Lower lobe of right lung (tissue), 2 donors: ENCODE data around the gene SUPT5H. TPM values are rescaled to one million over a fixed set of nuclear protein-coding genes. Genes with fewer than 3 reads are reported as not detected.

Experiments
- ATAC-seq, 2 donors: fragments of 200-7000 bp; cut with Tn5 transposase; one replicate each; pipeline ENCODE4 v1.9.1; 2020 to 2022; ENCODE audit warnings: mild to moderate bottlenecking in 2 of 2, moderate library complexity in 2 of 2
- DNase-seq: peaks from one replicate; pipeline ENCODE4 v3.0.0-alpha.2; 2020
- H3K27ac ChIP-seq: fragments of 200-600 bp; one replicate; pipeline ENCODE4 v1.8.0; 2022
- H3K27me3 ChIP-seq: fragments of 200-600 bp; one replicate; pipeline ENCODE4 v1.8.0; 2022; ENCODE audit warnings: low read depth
- H3K36me3 ChIP-seq: fragments of 200-600 bp; one replicate; pipeline ENCODE4 v1.8.0; 2022; ENCODE audit warnings: mild to moderate bottlenecking
- H3K4me1 ChIP-seq: fragments of 200-600 bp; one replicate; pipeline ENCODE4 v1.8.0; 2022
- H3K4me3 ChIP-seq: fragments of 200-600 bp; one replicate; pipeline ENCODE4 v1.8.0; 2022; ENCODE audit warnings: mild to moderate bottlenecking
- H3K9me3 ChIP-seq: fragments of 200-600 bp; one replicate; pipeline ENCODE4 v1.8.0; 2022
- intact Hi-C: fragments of 100-400 bp; cut with DNase I; formaldehyde crosslinking; loops from one replicate; pipeline ENCODE4 v1.11.0; 2022
- total RNA-seq: library from RNA; stranded (reverse); fragmentation: NEBNext Ultra II Directional; extraction: Animal tissue kit (Norgen Biotek cat#: 25700); gene quantifications from one replicate; pipeline ENCODE4 v1.2.1, GENCODE V29; 2021
- TF ChIP-seq, protein P1 (sequence below): fragments of 200-600 bp; IDR thresholded peaks from one replicate; pipeline ENCODE4 v1.8.0; 2022; ENCODE audit warnings: antibody characterized with exemption, mild to moderate bottlenecking
- donor health status: DM: no; HTN: yes; CAD: no; lungs with severe emphysema.

The SUPT5H gene
- total RNA-seq, 1 donor from 2014 or later = 108 TPM

DNA sequence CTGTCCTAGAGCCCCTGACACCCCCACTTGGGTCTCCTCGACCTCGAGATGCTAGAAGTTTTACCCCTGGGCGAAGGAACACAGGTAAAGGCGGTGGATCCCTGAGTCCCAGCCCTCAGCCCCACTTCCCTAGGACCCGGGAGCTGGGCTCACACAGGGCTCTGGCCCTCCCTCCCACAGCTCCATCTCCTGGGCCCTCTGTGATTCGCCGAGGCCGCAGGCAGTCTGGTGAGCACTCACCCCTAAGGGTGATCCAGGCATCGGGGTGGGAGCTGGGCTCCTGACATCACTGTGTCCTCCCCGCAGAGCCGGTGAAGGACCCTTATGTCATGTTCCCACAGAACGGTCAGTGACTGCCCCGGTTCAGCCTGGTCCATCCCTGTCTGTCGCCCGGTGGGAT, 24.6 kb upstream of the SUPT5H start:
- DNase-seq = no peak
- H3K27me3 ChIP-seq = no peaks in the 10 kb centered on the region
- TF ChIP-seq, protein P1, sequence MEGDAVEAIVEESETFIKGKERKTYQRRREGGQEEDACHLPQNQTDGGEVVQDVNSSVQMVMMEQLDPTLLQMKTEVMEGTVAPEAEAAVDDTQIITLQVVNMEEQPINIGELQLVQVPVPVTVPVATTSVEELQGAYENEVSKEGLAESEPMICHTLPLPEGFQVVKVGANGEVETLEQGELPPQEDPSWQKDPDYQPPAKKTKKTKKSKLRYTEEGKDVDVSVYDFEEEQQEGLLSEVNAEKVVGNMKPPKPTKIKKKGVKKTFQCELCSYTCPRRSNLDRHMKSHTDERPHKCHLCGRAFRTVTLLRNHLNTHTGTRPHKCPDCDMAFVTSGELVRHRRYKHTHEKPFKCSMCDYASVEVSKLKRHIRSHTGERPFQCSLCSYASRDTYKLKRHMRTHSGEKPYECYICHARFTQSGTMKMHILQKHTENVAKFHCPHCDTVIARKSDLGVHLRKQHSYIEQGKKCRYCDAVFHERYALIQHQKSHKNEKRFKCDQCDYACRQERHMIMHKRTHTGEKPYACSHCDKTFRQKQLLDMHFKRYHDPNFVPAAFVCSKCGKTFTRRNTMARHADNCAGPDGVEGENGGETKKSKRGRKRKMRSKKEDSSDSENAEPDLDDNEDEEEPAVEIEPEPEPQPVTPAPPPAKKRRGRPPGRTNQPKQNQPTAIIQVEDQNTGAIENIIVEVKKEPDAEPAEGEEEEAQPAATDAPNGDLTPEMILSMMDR = no peak
- no peak for ATAC-seq
- H3K36me3 ChIP-seq = peaks cover 59% of the 10 kb centered on the region
- H3K9me3 ChIP-seq = no peaks in the 10 kb centered on the region
- H3K27ac ChIP-seq = no peak overlapping the region
- intact Hi-C loops = no loop called here
- H3K4me3 ChIP-seq = no peak overlapping the region
- no peaks in the 10 kb centered on the region for H3K4me1 ChIP-seq

DNA sequence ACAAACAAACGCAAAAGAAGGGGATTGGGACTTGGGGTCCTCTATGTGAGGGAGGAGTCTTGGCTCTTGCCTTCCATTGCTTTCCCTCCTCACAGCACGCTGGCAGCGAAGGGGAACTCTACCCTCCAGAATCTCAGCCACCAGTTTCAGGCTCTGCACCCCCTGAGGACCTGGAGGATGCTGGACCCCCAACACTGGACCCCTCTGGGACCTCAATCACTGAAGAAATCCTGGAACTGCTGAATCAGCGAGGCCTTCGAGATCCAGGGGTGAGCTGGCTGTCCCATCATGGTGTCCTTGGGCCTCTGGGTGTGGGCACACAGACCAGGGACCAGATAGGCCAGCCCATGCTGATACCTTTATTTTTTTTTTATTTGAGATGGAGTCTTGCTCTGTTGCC, 23.4 kb upstream of the SUPT5H start:
- no peak overlapping the region for H3K27ac ChIP-seq
- TF ChIP-seq, protein P1 = no peak
- DNase-seq (no peak), ATAC-seq (no peak)
- intact Hi-C loops = no loop called here
- H3K4me3 ChIP-seq = no peak overlapping the region
- no peaks in the 10 kb centered on the region for H3K4me1 ChIP-seq
- H3K36me3 ChIP-seq = peaks cover 59% of the 10 kb centered on the region
- no peaks in the 10 kb centered on the region for H3K27me3 ChIP-seq
- no peaks in the 10 kb centered on the region for H3K9me3 ChIP-seq

DNA sequence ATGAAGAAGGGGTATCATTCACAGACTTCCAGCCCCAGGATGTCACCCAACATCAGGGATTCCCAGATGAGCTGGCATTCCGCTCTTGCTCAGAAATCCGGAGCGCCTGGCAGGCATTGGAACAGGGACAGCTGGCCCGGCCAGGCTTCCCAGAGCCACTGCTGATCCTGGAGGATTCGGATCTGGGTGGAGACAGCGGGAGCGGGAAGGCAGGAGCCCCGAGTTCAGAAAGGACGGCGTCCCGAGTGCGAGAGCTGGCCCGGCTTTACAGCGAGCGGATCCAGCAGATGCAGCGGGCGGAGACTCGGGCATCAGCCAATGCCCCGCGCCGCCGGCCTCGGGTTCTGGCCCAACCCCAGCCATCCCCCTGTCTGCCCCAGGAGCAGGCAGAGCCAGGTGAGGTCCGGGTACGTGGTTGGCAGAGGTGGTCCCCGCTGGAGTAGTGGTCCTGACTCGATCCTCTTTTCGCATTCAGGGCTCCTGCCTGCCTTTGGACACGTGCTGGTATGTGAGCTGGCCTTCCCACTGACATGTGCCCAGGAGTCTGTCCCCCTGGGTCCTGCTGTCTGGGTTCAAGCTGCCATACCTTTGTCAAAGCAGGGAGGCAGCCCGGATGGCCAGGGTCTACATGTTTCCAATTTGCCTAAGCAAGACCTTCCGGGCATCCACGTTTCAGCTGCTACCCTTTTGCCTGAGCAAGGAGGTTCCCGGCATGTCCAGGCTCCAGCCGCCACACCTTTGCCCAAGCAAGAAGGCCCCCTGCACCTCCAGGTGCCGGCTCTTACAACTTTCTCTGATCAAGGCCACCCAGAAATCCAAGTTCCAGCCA, 21.9 kb upstream of the SUPT5H start:
- H3K27ac ChIP-seq = no peak overlapping the region
- peaks cover 48% of the 10 kb centered on the region for H3K36me3 ChIP-seq
- ATAC-seq = no peak
- TF ChIP-seq, protein P1 = no peak
- no peaks in the 10 kb centered on the region for H3K9me3 ChIP-seq
- intact Hi-C loops = no loop called here
- H3K27me3 ChIP-seq = no peaks in the 10 kb centered on the region
- DNase-seq = no peak
- peaks cover 10% of the 10 kb centered on the region for H3K4me1 ChIP-seq
- H3K4me3 ChIP-seq = no peak overlapping the region

DNA sequence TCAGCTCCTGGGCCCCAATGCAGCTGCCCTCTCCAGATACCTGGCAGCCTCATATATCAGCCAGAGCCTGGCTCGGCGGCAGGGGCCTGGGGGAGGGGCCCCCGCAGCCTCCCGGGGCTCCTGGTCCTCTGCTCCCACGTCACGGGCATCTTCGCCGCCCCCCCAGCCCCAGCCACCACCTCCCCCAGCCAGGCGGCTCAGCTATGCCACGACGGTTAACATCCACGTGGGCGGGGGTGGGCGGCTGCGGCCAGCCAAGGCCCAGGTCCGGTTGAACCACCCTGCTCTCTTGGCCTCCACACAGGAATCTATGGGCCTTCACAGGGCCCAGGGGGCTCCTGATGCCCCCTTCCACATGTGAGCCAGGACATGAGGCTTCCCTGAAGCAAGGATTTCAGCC, 20.4 kb upstream of the SUPT5H start:
- peaks cover 40% of the 10 kb centered on the region for H3K36me3 ChIP-seq
- H3K27ac ChIP-seq = no peak overlapping the region
- no peaks in the 10 kb centered on the region for H3K9me3 ChIP-seq
- peaks cover 22% of the 10 kb centered on the region for H3K4me1 ChIP-seq
- DNase-seq = no peak
- TF ChIP-seq, protein P1 = no peak
- H3K4me3 ChIP-seq = no peak overlapping the region
- intact Hi-C loops = no loop called here
- no peaks in the 10 kb centered on the region for H3K27me3 ChIP-seq
- no peak for ATAC-seq

DNA sequence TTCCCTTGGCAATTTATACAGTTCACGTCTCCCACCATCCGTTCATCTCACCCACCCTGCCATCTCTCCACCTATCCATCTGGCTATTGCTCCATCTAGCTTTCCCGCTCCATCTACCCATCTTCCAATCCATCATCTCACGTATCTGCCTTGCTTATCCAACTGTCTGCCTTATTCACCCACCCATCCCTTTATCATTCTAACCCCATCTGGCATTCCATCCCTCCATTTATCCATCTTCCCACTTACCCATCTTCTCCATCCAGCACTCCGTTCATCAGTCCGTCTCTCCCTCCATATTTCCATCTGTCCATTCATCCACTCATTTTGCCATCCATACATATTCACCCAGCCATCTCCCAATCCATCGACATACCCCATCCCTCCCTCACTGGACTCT, 19.6 kb upstream of the SUPT5H start:
- Histone ChIP-seq H3K36me3 (peaks cover 34% of the 10 kb centered on the region), H3K4me3 (no peak overlapping the region), H3K27me3 (no peaks in the 10 kb centered on the region), H3K9me3 (no peaks in the 10 kb centered on the region), H3K4me1 (peaks cover 27% of the 10 kb centered on the region), H3K27ac (no peak overlapping the region)
- no peak for DNase-seq
- intact Hi-C loops = no loop called here
- TF ChIP-seq, protein P1 = no peak
- ATAC-seq = no peak
